Endothelial cell of umbilical vein (primary cell): ENCODE results near the gene JUND.

Experiments
- CTCF ChIP-seq, 2 donors: IDR thresholded peaks; 1 replicate in 1 of 2; 2 replicates in 1 of 2; pipeline ENCODE4 v1.5.1; 2011; ENCODE audit warnings: low read length in 2 of 2, mild to moderate bottlenecking in 2 of 2, moderate library complexity in 2 of 2, control low read depth in 1 of 2, inconsistent platforms in 1 of 2, low read depth in 1 of 2; ENCODE audit not compliant: insufficient read depth in 1 of 2; ENCODE audit errors: extremely low read depth in 1 of 2
- EZH2 ChIP-seq: IDR thresholded peaks from 2 replicates; pipeline ENCODE4 v1.6.1; 2012; ENCODE audit warnings: borderline replicate concordance, low read depth, mild to moderate bottlenecking, moderate library complexity, low read length, inconsistent platforms; ENCODE audit not compliant: severe bottlenecking
- FOS ChIP-seq: IDR thresholded peaks from 2 replicates; pipeline ENCODE4 v1.6.1; 2011; ENCODE audit warnings: mild to moderate bottlenecking, low read length, moderate library complexity, borderline replicate concordance; ENCODE audit not compliant: insufficient read depth
- GATA2 ChIP-seq: IDR thresholded peaks from 2 replicates; pipeline ENCODE4 v1.7.0; 2011; ENCODE audit warnings: low read depth, mild to moderate bottlenecking, moderate library complexity, mixed read lengths, low read length; ENCODE audit not compliant: insufficient read length, insufficient read depth
- JUN ChIP-seq: IDR thresholded peaks from 2 replicates; pipeline ENCODE4 v1.6.1; 2011; ENCODE audit warnings: borderline replicate concordance, low read depth; ENCODE audit not compliant: insufficient read length, insufficient read depth
- MYC ChIP-seq: IDR thresholded peaks from one replicate; pipeline ENCODE4 v1.6.1; 2011; ENCODE audit warnings: mild to moderate bottlenecking, low read depth, low read length
- POLR2A ChIP-seq: IDR thresholded peaks from 2 replicates; pipeline ENCODE4 v1.6.1; 2012; ENCODE audit warnings: low read depth, mild to moderate bottlenecking, control low read depth, low read length
- POLR2AphosphoS5 ChIP-seq: IDR thresholded peaks from 2 replicates; pipeline ENCODE4 v1.6.1; 2012; ENCODE audit warnings: low read depth, mild to moderate bottlenecking, control low read depth, low read length, moderate library complexity; ENCODE audit not compliant: insufficient read depth
- TF ChIP-seq, protein P1 (sequence below): IDR thresholded peaks from 2 replicates; pipeline ENCODE4 v1.6.1; 2011; ENCODE audit not compliant: insufficient read depth, insufficient read length

GRCh38 chr19:18251587-18252369 is 29.6 kb downstream of the JUND start:
- TF ChIP-seq EZH2 (no peak), POLR2AphosphoS5 (no peak), CTCF (IDR thresholded peaks at IDR 0.05; ENCODE audit: extremely low read depth in 1 of 2, insufficient read depth in 1 of 2, low read depth in 1 of 2, low read length in 2 of 2) (peak; percentile 82 to 92), MYC (no peak), GATA2 (no peak), POLR2A (no peak), FOS (no peak), JUN (no peak)
- TF ChIP-seq, protein P1, sequence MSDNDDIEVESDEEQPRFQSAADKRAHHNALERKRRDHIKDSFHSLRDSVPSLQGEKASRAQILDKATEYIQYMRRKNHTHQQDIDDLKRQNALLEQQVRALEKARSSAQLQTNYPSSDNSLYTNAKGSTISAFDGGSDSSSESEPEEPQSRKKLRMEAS: no peak
